ENCODE data around the gene NR1D2.
"Not testable (repeated sequence)": the region's sequence is repeated elsewhere in the genome, so short reads cannot be mapped to it uniquely, and the experiment has no call there.

NR1D2 gene

GRCh38 chr3:23944861-23945662 lies at the start of gene NR1D2:
Gene NR1D2 (plus strand): TSS chr3:23945286. CDS start chr3:23945579, 293 bp downstream.
- DNase-seq (ENCODE audit: low spot score) = peak; percentile 96

DNA sequence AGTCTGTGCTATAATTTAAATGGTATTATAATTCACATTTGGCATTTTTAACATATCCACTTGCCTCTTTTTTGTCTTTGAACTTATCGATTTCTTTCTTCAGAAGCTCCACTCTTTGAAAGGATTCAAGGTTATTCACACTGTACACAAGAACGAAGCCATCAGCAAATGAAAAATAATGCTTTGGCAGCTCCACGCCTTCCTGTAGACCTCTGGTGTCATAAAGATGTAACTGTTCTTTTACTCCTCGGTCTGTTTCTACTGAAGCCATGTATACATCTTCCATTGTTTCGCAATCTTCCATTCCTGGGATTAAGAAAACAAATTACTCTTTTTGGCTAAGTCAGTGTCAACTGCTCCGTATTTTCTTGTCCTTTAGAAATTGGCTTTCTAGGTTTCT lies 44.3 kb upstream of the NR1D2 start:
- peak; percentile 14 for DNase-seq (ENCODE audit: low spot score)

GRCh38 chr3:23904545-23904944 lies 40.5 kb upstream of the NR1D2 start:
- DNase-seq (ENCODE audit: low spot score) = no peak

- no peak for DNase-seq (ENCODE audit: low spot score)
These were observed 35.7 kb upstream of the NR1D2 start for GRCh38 chr3:23909341-23909740.

- DNase-seq (ENCODE audit: low spot score) = no peak
These were observed 33.7 kb upstream of the NR1D2 start for GRCh38 chr3:23911397-23911796.

DNA sequence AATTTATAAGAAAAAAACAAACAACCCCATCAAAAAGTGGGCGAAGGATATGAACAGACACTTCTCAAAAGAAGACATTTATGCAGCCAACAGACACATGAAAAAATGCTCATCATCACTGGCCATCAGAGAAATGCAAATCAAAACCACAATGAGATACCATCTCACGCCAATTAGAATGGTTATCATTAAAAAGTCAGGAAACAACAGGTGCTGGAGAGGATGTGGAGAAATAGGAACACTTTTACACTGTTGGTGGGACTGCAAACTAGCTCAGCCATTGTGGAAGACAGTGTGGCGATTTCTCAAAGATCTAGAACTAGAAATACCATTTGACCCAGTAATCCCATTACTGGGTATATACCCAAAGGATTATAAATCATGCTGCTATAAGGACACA lies 32.8 kb upstream of the NR1D2 start:
- not testable (repeated sequence) for DNase-seq (ENCODE audit: low spot score)

DNA sequence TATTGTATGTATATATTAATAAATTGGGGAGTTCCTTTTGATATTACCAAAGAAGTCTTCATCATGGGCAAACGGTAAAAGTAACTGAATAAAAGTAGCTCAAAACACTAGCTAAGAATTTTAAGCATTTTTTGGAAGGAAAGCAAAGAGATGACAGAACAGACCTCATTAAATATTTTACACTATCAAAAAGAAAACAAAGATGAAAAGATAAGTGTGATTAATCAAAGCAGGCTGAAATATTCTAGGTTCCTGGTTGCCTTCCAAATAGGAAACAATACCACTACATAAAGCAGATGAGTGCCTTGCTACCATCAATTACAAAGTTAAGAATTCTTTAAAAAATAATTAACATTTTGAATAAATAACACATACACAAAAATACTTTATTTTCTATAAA lies 31.9 kb upstream of the NR1D2 start:
- no peak for DNase-seq (ENCODE audit: low spot score)

GRCh38 chr3:23913873-23914743 lies 31.0 kb upstream of the NR1D2 start:
- no peak for DNase-seq (ENCODE audit: low spot score)

DNA sequence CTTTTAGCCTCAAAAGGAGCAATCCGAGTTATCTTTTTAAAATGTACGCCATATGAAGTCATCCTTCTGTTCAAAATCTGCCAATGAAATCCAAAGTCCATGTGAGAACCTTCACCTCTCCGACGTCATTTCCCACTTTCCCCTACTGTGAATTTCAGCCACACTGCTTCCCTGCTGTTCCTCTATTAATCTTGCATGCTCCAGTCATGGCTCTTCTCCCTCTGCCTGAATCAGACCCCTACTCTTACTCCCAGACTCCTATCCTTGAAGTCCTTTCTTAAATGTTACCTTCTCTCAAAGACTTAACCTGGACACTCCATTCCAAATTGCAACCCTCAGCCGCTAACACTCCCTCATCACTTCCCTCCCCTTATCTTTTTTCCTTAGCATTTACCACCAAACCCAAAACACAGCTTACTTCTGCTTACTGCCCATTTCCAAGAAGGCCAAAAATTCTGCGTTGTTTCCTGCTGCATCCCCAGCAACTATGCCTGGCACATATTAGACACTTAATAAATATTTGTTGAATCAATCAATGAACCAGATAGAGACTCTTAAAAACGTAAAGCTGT lies 29.5 kb upstream of the NR1D2 start:
- no peak for DNase-seq (ENCODE audit: low spot score)

DNA sequence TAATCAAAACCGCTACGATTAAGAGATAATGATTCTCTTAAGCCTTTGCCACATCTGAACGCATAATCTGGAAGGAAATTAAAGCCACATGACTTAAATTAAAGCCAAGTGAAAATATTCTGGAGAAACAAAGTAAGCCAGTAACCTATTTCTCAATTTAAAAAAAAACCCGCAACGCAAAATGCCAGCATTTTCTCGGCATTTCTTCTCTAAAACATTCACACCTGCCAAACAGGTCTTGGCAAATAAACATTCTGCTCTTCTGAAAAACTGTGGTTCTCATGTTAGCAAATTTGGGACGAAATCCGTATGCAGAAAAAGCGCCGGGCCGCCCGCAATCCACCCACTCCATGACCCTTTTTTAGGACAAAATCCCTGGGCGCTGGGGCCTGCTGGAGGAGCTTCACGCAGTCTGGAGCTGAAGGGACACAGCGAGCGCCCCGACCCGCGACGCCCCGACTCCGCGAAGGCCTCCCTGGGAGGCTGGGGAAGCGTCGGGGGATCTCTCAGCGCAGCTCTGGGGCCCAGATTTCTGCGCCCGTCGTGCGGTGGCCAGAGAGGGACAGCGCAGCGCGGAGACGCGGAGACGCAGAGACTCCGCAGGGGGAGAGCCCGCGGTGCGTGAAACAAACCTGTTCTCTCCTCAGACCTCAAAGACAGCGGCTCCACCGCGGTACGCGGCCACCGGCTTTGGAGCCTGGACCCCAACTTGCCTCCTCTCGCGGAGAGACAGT lies 28.8 kb upstream of the NR1D2 start:
- peak; percentile 58 for DNase-seq (ENCODE audit: low spot score)

- DNase-seq (ENCODE audit: low spot score) = peak; percentile 97
These were observed 28.0 kb upstream of the NR1D2 start, which contains the start of the genes NKIRAS1 and RPL15 for GRCh38 chr3:23916886-23917678. Gene NKIRAS1 (minus strand): TSS chr3:23916990. CDS start chr3:23910904, 6,086 bp downstream. Gene RPL15 (plus strand): TSS chr3:23917132. CDS start chr3:23917860, 728 bp downstream.

GRCh38 chr3:23917679-23918303 lies 27.3 kb upstream of the NR1D2 start:
- peak; percentile 76 for DNase-seq (ENCODE audit: low spot score)

- DNase-seq (ENCODE audit: low spot score) = not testable (repeated sequence)
These were observed 26.8 kb upstream of the NR1D2 start for GRCh38 chr3:23918331-23918730.

DNA sequence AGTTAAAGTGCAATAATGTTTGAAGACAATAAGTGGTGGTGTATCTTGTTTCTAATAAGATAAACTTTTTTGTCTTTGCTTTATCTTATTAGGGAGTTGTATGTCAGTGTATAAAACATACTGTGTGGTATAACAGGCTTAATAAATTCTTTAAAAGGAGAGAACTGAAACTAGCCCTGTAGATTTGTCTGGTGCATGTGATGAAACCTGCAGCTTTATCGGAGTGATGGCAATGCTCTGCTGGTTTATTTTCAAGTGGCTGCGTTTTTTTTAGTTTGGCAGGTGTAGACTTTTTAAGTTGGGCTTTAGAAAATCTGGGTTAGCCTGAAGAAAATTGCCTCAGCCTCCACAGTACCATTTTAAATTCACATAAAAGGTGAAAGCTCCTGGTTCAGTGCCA lies 25.5 kb upstream of the NR1D2 start:
- no peak for DNase-seq (ENCODE audit: low spot score)

- no peak for DNase-seq (ENCODE audit: low spot score)
These were observed 24.9 kb upstream of the NR1D2 start for GRCh38 chr3:23920151-23920655.

GRCh38 chr3:23921052-23921511 lies 24.0 kb upstream of the NR1D2 start:
- no peak for DNase-seq (ENCODE audit: low spot score)

DNA sequence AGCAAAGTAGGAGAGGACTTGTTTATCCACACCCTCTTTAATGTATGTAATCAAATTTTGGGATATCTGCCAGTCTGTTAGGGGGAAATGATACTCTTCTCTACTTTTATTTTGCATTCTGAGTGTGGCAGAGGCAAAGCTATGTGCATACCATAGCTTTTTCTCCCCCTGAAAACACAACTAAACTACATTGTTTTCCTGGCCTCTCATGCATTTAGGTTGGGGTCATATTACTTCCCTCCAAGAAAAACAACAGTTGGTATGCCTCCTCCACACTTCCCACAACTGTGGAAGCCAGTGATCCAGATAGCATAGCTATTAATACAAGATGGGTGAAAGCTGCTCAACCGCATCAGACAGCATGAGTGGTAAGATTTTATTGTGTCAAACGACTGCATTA lies 21.3 kb upstream of the NR1D2 start:
- no peak for DNase-seq (ENCODE audit: low spot score)

DNA sequence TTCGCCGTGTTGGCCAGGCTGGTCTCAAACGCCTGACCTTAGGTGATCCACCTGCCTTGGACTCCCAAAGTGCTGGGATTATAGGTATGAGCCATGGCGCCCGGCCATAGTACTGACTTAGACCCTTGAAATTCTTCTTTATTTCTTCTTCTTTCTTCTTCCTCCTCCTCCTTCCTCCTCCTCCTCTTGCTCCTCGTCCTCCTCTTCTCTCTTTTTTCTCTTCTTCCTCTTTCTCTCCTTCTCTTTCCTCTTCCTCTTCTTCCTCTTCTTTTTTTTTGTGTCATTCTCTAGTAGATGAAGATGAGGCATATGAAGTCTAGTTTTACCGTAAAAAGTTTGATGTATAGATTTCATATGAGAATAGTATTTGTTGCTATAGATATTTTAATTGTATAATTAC lies 18.8 kb upstream of the NR1D2 start:
- no peak for DNase-seq (ENCODE audit: low spot score)

DNA sequence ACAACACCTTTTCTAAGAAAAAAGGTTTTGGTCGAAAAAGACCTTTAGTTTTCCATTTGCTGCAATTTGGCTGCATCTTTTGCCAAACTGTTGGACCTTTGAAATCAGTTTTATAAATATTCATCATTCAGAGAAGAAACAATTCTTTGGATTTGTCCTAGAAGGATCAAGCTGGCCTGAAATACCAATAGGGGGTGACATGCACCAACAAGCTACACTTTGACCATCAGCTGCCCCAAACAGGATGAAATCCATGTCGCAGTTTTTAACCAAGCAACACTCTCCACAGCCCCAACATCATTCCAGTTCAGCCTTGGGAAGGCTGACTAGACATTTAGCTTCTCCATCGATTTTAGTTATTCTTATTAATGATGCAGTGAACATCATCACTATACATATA lies 18.4 kb upstream of the NR1D2 start:
- DNase-seq (ENCODE audit: low spot score) = peak; percentile 25

- DNase-seq (ENCODE audit: low spot score) = no peak
These were observed 16.6 kb upstream of the NR1D2 start for GRCh38 chr3:23928524-23928923.

Measured in GM03348 (cell line).